NCI-H510A (cell line): ENCODE measurements around the gene MPIG6B.
"Not testable (repeated sequence)": the region's sequence is repeated elsewhere in the genome, so short reads cannot be mapped to it uniquely, and the experiment has no call there.

ENCODE experiments used
- DNase-seq: peaks from one replicate; lab custom pipeline; 2025; lab: John Stamatoyannopoulos, UW

Gene MPIG6B

GRCh38 chr6:31701666-31702404 lies 21.3 kb upstream of the MPIG6B start:
- no peak for DNase-seq

- no peak for DNase-seq
Observed at GRCh38 chr6:31702405-31702818, 20.8 kb upstream of the MPIG6B start.

- DNase-seq = peak; percentile 99
Observed at GRCh38 chr6:31702819-31703716, 20.1 kb upstream of the MPIG6B start, which contains the start of gene ABHD16A. Gene ABHD16A (minus strand): TSS chr6:31703324. CDS start chr6:31703281, 43 bp downstream.

- DNase-seq = no peak
Observed at GRCh38 chr6:31705931-31706330, 17.2 kb upstream of the MPIG6B start.

GRCh38 chr6:31706599-31706998 lies 16.6 kb upstream of the MPIG6B start, which contains the start of gene LY6G6F:
Gene LY6G6F (plus strand): TSS chr6:31706866. CDS start chr6:31706907, 41 bp downstream.
- no peak for DNase-seq

GRCh38 chr6:31707701-31708100 lies 15.5 kb upstream of the MPIG6B start:
- no peak for DNase-seq

GRCh38 chr6:31708224-31708623 lies 14.9 kb upstream of the MPIG6B start:
- DNase-seq = no peak

- DNase-seq = not testable (repeated sequence)
Observed at GRCh38 chr6:31709157-31709556, 14.0 kb upstream of the MPIG6B start.

- no peak for DNase-seq
Observed at GRCh38 chr6:31710523-31711219, 12.5 kb upstream of the MPIG6B start.

GRCh38 chr6:31711233-31711632 lies 11.9 kb upstream of the MPIG6B start:
- DNase-seq = no peak

GRCh38 chr6:31712296-31712695 lies 10.9 kb upstream of the MPIG6B start:
- DNase-seq = no peak

- DNase-seq = no peak
Observed at GRCh38 chr6:31713465-31713864, 9.7 kb upstream of the MPIG6B start.

- DNase-seq = no peak
Observed at GRCh38 chr6:31713991-31714684, 9.0 kb upstream of the MPIG6B start.

- no peak for DNase-seq
Observed at GRCh38 chr6:31715022-31715958, 7.9 kb upstream of the MPIG6B start, which contains the start of gene LY6G6D. Gene LY6G6D (plus strand): TSS chr6:31715348. CDS start chr6:31715356, 8 bp downstream.

- no peak for DNase-seq
Observed at GRCh38 chr6:31717499-31718222, 5.5 kb upstream of the MPIG6B start.

GRCh38 chr6:31718265-31718664 lies 4.9 kb upstream of the MPIG6B start:
- peak; percentile 94 for DNase-seq

GRCh38 chr6:31719001-31719400 lies 4.2 kb upstream of the MPIG6B start:
- DNase-seq = no peak

GRCh38 chr6:31720196-31720770 lies 2.9 kb upstream of the MPIG6B start:
- DNase-seq = no peak

GRCh38 chr6:31721351-31722020 lies 1.7 kb upstream of the MPIG6B start, which contains the start of gene LY6G6C:
Gene LY6G6C (minus strand): TSS chr6:31721746. CDS start chr6:31721679, 67 bp downstream.
- no peak for DNase-seq
